Colonic mucosa (tissue), 4 donors: ENCODE measurements around the gene SPSB4. TPM values are rescaled to one million over a fixed set of nuclear protein-coding genes. Genes with fewer than 3 reads are reported as not detected.

Source experiments
- DNase-seq: peaks from one replicate; pipeline ENCODE4 v3.0.0-alpha.2; 2020
- H3K27ac ChIP-seq: fragments of 200-600 bp; one replicate; pipeline ENCODE4 v1.8.0; 2021
- H3K27me3 ChIP-seq: fragments of 200-600 bp; one replicate; pipeline ENCODE4 v1.8.0; 2021
- H3K36me3 ChIP-seq: fragments of 200-600 bp; one replicate; pipeline ENCODE4 v1.8.0; 2021
- H3K4me1 ChIP-seq: fragments of 200-600 bp; one replicate; pipeline ENCODE4 v1.8.0; 2021; ENCODE audit warnings: mild to moderate bottlenecking
- H3K4me3 ChIP-seq: fragments of 200-600 bp; one replicate; pipeline ENCODE4 v1.8.0; 2021
- H3K9ac ChIP-seq, 2 donors: one replicate each; pipeline ENCODE4 v1.7.0; 2013; ENCODE audit warnings: control low read depth in 2 of 2, low read depth in 2 of 2, low read length in 2 of 2
- H3K9me3 ChIP-seq: fragments of 200-600 bp; one replicate; pipeline ENCODE4 v1.8.0; 2021
- CTCF ChIP-seq: fragments of 200-600 bp; IDR thresholded peaks from one replicate; pipeline ENCODE4 v1.8.0; 2022; ENCODE audit warnings: antibody characterized with exemption, mild to moderate bottlenecking
- intact Hi-C: fragments of 100-400 bp; cut with DNase I; formaldehyde crosslinking; loops from one replicate; pipeline ENCODE4 v1.14.1; 2022
- total RNA-seq, 2 donors: library from RNA; stranded (reverse); fragmentation: NEBNext Ultra II Directional in 1 of 2; extraction: Animal tissue kit (Norgen Biotek cat#: 25700) in 1 of 2; gene quantifications; one replicate each; pipeline ENCODE4 v1.2.1, GENCODE V29; 2021
- donor health status: healthy.
- donor health status: DM: no; HTN: no; CAD: no.
- donor health status: DM: no; HTN: no; CAD: no.

SPSB4 gene
- total RNA-seq, 2 donors from 2014 or later, result not detected

DNA sequence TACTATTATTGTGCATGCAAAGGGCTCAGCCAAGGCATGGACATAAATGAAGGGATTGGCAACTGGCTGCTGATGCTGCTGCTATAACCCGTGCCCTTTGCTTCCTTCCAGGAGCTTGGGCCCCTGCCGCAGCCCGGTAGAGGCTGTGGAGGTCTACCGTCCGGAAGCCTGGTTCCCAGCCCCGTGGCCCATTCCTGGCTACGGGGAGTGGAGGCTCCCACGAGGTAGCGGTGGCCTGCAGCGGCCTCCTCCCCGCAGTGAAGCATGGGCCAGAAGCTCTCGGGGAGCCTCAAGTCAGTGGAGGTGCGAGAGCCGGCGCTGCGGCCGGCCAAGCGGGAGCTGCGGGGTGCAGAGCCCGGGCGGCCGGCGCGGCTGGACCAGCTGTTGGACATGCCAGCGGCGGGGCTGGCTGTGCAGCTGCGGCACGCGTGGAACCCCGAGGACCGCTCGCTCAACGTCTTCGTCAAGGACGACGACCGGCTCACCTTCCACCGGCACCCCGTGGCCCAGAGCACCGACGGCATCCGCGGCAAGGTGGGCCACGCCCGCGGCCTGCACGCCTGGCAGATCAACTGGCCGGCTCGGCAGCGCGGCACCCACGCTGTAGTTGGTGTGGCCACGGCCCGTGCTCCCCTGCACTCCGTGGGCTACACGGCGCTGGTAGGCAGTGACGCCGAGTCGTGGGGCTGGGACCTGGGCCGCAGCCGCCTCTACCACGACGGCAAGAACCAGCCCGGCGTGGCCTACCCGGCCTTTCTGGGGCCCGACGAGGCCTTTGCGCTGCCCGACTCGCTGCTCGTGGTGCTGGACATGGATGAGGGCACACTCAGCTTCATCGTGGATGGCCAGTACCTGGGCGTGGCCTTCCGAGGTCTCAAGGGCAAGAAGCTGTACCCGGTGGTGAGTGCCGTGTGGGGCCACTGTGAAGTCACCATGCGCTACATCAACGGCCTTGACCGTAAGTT is 15.0 kb downstream of the SPSB4 start:
- Histone ChIP-seq H3K27me3 (no peaks in the 10 kb centered on the region), H3K9me3 (no peaks in the 10 kb centered on the region), H3K9ac (no peak overlapping the region), H3K36me3 (no peaks in the 10 kb centered on the region), H3K4me3 (no peak overlapping the region), H3K4me1 (no peaks in the 10 kb centered on the region), H3K27ac (no peak overlapping the region)
- DNase-seq, result no peak
- no peak for TF ChIP-seq CTCF
- intact Hi-C loops, result no loop called here

DNA sequence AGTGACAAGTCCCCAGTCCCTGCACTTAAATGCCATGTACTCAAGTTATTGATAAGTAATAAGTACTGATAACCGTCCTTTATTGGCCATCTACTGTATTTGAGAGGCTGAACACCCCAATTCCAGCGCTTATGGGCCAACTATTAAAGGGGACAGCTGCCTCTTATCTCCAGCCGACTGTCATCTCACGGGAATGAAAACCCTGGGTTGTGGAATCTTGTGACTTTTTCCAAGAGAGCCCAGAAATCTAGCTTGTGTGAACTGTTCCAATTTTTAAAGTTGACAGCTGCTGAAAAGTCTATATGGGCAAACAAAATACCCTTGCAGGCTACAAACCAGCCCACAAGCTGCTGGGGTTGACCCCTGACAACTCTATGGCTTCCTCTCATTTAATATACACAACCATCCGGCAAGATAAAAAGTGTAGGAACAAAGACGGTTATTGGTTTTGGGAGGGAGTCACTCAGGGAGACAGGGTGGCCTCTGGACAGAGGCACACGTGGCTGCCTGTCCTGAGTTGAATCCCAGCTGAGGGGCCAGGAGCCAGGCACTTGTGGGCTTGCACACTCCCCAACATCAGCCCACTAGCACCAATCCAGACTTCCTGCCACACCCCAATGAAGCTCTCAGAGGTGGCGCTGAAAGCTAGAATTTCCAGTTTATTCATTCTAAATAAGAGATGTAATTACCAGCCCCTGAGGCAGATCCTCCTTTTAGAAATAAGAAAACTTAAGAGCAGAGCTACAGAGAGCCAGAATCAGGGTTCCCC is 16.2 kb downstream of the SPSB4 start:
- TF ChIP-seq CTCF, result no peak
- Histone ChIP-seq H3K27ac (no peak overlapping the region), H3K4me3 (no peak overlapping the region), H3K36me3 (no peaks in the 10 kb centered on the region), H3K4me1 (no peaks in the 10 kb centered on the region), H3K9ac (no peak overlapping the region), H3K27me3 (no peaks in the 10 kb centered on the region), H3K9me3 (no peaks in the 10 kb centered on the region)
- intact Hi-C loops, result no loop called here
- no peak for DNase-seq

- Histone ChIP-seq H3K9ac (no peak overlapping the region), H3K27me3 (no peaks in the 10 kb centered on the region), H3K27ac (no peak overlapping the region), H3K36me3 (no peaks in the 10 kb centered on the region), H3K4me1 (no peaks in the 10 kb centered on the region), H3K4me3 (no peak overlapping the region), H3K9me3 (no peaks in the 10 kb centered on the region)
- no peak for DNase-seq
- intact Hi-C loops, result no loop called here
- TF ChIP-seq CTCF, result no peak
Measured at GRCh38 chr3:141070229-141070628, 19.1 kb downstream of the SPSB4 start.

GRCh38 chr3:141070727-141071357 is 19.7 kb downstream of the SPSB4 start:
- TF ChIP-seq CTCF, result no peak
- Histone ChIP-seq H3K36me3 (no peaks in the 10 kb centered on the region), H3K27me3 (no peaks in the 10 kb centered on the region), H3K4me3 (no peak overlapping the region), H3K9ac (no peak overlapping the region), H3K9me3 (no peaks in the 10 kb centered on the region), H3K27ac (no peak overlapping the region), H3K4me1 (no peaks in the 10 kb centered on the region)
- DNase-seq, result no peak
- intact Hi-C loops, result no loop called here

GRCh38 chr3:141071681-141072260 is 20.6 kb downstream of the SPSB4 start:
- no peak overlapping the region for H3K27ac ChIP-seq
- H3K4me3 ChIP-seq, result no peak overlapping the region
- H3K27me3 ChIP-seq, result no peaks in the 10 kb centered on the region
- no peaks in the 10 kb centered on the region for H3K4me1 ChIP-seq
- no peaks in the 10 kb centered on the region for H3K36me3 ChIP-seq
- intact Hi-C loops, result no loop called here
- H3K9me3 ChIP-seq, result no peaks in the 10 kb centered on the region
- TF ChIP-seq CTCF, result no peak
- no peak overlapping the region for H3K9ac ChIP-seq
- no peak for DNase-seq
